ENCODE results near the gene KCNMA1.

Gene KCNMA1

GRCh38 chr10:77070346-77070745 is 567.3 kb downstream of the KCNMA1 start:
- no peak for TF ChIP-seq CTCF (IDR thresholded peaks at IDR 0.05; ENCODE audit: low read depth, low read length)
- DNase-seq (ENCODE audit: extremely low read depth, low read depth): no peak

DNA sequence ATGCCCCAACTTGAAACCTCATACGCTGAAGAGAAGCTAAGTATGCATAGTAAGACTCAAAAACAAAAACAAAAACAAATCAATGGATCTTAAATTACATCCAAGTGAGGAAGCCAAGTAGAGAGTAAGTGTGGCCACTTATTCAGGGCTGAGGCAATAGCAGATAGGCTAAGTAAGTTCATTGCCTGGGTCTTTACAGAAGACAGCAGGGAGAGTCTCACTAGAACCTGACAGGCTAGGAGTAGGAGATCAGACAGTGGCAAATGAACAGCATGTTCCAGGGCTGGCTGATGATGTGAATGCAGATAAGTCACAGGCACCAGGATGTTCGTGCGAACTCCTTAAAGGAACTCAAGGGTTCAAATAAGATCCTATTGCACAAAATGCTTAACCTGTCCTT is 568.6 kb downstream of the KCNMA1 start:
- DNase-seq (ENCODE audit: extremely low read depth, low read depth): no peak
- TF ChIP-seq CTCF (IDR thresholded peaks at IDR 0.05; ENCODE audit: low read depth, low read length): no peak

GRCh38 chr10:77068272-77068671 is 569.3 kb downstream of the KCNMA1 start:
- DNase-seq (ENCODE audit: extremely low read depth, low read depth): no peak
- TF ChIP-seq CTCF (IDR thresholded peaks at IDR 0.05; ENCODE audit: low read depth, low read length): no peak

DNA sequence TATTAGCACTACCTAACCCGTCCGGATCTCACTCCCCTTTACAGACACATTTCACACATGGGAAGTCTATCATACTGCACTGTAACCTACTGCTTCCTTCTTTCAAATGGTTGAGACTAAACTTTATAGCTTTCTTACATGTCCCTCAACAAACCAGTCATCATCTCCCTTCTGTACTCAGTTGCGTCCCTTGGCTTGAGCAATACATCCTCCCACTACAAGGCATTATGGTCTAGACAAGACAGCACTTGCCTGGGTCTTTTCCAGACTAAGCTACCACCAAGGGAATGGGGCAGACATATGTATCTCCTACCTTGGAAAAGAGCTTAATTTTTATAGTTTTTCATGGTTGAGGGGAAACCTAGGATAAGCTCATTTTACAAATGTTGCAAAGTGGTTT is 575.2 kb downstream of the KCNMA1 start:
- no peak for TF ChIP-seq CTCF (IDR thresholded peaks at IDR 0.05; ENCODE audit: low read depth, low read length)
- no peak for DNase-seq (ENCODE audit: extremely low read depth, low read depth)

- DNase-seq (ENCODE audit: extremely low read depth, low read depth): no peak
- no peak for TF ChIP-seq CTCF (IDR thresholded peaks at IDR 0.05; ENCODE audit: low read depth, low read length)
These were observed 576.7 kb downstream of the KCNMA1 start for GRCh38 chr10:77060913-77061312.

- DNase-seq (ENCODE audit: extremely low read depth, low read depth): no peak
- TF ChIP-seq CTCF (IDR thresholded peaks at IDR 0.05; ENCODE audit: low read depth, low read length): no peak
These were observed 581.0 kb downstream of the KCNMA1 start for GRCh38 chr10:77056650-77057049.

DNA sequence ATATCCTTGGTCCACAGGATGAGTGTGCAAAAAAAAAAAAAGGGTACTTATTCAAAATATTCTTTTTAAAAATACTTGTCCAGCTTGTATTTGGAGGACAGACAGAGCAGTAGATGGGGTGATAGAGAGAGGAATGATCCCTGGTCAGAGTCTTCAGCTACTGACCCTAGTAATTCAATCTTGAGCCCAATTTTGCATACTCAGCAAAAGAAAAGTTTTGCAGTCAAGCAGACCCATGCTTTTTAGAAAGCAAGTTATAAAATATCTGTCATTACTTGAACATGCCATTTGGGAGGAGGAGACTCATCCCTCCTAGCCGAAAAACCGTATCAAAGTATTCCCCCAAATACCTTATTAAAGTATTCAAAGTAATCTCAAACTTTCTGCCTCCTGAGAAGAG is 585.0 kb downstream of the KCNMA1 start:
- TF ChIP-seq CTCF (IDR thresholded peaks at IDR 0.05; ENCODE audit: low read depth, low read length): no peak
- no peak for DNase-seq (ENCODE audit: extremely low read depth, low read depth)

All from AG09319 (cell line).